Central memory CD4-positive, alpha-beta T cell (primary cell): ENCODE results near the gene SLC6A9.
A peak's percentile ranks its signal among the peaks of the same experiment; 100 is the strongest.

Source experiments
- DNase-seq: peaks from one replicate; pipeline ENCODE4 v3.0.0; 2022

SLC6A9 gene

DNA sequence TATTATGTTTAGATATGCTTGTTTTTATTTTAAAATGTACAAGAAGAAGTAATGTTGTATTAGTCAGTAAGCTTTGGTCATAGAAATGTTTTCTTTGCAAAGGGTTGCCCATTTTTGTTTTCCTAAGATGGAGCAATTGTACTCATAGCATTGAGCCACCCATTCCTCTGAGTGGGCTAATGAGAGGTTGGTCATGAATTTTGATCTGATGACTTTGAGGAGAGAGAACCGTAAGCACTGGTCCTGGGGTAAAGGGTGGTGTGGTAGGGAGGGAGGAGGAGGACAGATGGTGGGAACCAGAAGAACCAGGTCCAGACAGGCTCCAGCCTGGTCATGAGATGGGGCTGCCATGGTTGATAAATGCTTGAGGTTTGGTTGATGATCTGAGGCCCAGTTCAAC lies 15.9 kb upstream of the SLC6A9 start:
- no peak for DNase-seq

DNA sequence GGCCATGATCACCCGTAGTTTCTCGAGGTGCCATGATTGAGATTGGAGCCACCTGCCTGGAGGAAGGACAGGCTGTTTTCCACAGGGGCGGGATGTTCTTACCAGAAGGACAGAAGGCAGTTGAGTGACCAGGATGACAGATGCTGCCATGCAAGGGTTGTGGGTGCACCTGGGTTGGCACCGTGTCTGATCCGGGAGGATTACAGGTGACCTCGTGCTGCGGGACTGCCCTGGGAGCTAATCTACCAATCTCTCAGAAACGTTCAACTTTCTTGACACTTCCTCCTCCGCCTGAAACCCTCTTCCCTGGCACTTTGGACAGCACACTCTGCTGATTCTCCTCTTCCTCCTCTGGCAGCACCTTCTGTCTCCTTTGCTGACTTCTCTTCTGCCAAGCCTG lies 13.8 kb upstream of the SLC6A9 start:
- no peak for DNase-seq

DNA sequence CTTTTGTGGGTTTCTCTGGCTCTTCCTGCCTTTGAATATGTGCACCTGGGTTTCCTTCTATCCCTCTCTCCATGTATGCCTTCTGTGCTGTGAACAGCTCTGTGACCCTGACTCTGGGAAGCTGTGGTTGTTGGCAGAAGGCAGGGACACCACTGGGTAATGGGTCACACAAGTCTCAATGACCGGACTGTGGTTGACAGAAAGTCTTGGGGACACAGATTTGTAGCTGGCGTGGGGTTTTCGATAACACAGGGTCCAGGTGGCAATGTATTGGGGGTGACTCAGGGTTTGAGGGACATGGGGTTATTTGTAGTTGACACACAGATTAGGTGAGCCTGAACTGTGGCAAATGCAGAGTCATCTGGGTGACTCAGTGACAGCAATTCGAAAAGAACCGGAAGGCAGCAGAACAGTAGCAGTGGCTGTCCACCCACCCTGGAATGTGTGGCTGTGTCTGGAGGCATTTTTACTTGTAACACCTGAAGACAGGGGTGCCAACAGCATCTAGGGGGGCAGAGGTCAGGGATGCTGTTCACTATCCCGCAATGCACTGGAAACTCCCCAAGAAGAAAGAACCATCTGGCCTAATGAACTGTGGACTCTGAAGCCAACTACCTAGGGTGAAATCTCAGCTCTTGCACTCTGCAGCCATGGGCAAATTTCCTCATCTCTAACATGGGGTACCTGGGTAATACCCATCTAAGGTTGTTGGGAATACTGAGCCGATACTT lies 13.0 kb upstream of the SLC6A9 start:
- no peak for DNase-seq

DNA sequence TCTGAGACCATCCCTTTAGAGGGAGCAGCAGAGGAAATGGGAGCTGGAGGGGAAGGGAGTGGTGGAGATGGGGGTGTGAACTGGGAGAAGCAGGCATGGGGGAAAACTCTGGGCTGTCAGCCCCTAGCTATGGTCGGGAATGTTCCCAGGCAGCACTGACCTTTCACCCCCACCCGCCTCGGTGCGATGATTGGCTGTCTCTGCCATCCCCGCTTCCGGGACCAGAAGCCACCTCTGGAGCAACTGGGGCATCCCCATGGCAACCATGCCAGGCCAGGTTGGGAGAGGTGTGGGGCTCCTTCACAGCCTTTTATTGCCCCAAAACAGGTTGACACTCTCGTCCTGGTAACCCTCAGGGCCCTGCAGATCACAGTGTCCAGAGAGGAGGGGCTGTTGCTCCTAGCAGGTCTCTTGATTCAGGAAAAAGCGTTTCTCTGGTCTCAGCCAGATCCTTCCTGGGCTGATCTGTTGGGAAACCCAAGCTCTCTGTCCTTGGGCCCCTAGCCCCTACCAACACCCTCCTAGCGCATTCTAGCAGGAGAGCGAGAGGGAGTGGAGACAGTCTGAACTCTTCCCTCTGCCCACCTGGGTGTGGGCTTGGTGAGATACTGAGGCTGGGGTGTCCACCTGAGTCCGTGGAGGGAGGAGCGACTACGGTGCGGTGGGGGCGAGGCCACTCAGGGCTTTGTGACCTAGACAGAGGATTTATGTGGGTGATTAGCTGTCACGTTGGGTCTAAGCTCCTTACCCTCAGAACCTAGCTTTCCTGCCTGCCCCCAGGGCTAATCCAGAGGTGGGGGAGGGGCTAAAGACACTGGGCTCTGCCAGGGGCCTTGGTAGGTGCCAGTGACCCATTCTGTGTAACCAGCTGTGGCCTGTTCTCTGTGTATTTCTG lies 12.2 kb upstream of the SLC6A9 start:
- DNase-seq: no peak

DNA sequence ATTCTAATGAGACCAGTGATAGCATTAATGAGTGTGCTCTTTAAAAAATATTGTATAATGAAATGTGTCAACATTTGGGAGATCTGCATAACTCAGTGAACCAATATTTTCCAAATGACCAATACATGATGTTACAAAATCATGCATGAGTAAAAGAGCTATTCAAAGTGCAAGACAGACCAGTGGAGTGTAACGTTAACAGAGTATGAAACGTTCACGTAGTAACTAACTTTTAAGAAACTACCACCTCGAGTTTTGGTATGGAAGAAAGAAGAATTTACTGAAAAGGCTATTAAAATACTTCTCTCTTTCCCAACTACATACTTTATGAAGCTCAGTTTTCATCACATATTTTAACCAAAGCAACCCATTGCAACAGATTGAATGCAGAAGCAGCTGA lies 9.6 kb upstream of the SLC6A9 start:
- no peak for DNase-seq

DNA sequence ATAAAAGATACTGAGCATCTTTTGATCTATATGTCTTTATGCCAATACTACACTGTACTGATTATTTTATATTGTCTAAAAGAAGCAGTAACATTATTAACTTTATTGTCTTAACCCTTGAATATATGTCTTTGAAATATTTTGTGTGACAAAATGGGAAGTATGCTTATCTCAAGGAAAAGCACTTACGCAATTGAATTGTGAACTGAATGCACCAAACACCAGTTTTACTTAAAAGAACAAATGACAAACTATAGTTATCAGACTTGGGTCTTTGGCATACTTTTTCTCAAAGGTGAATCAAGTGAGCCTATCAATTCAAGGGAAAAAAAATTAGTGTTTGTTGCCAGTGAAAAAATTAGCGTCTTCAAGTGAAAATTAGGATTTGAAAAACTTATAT lies 9.2 kb upstream of the SLC6A9 start:
- DNase-seq: no peak

DNA sequence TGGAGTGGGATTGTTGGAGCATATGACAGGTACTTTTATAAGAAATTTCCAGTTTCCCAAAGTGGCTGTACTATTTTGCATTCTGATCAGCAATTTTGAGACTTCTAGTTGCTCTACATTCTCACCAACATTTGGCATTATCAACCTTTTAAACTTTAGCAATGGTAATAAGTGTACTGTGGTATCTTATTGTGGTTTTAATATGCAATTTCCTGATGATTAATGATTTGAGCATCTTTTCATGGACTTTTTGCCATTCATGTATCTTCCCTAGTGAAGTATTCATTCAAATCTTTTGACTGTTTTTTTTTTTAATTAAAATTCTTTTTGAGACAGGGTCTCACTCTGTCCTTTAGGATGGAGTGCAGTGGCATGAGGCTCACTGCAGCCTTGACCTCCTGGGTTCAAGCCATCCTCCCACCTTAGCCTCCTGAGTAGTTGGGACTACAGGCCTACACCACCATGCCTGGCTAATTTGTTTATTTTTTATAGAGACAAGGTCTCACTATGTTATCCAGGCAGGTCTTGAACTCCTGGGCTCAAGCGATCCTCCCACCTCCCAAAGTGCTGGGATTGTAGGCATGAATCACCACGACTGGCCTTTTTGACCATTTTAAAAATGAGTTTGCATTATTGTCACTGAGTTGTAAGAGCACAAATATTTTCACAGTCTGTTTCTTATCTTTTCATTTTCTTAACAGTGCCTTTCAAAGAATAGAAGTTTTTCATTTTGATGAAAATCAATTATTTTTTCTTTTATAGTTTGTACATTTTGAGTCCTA lies 7.8 kb upstream of the SLC6A9 start:
- DNase-seq: no peak

DNA sequence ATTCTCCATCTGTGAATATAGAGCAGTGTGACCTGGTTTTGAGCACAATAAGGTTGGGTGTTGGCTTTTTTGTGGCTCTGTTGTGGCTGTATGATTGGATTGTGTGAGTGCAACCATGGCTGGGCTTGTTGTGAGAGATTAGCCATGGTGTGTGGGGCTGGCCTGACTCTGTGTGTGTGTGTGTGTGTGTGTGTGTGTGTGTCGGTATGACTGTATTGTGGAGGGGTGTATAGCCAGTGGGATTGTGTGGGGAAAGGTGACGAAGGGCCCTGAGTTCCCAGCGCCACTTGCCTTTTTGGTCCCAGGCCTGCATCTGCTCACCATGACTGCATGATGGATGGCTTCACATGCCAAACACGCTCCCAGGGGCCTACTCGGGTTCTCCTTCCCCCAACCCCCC lies 5.9 kb upstream of the SLC6A9 start:
- DNase-seq: no peak

DNA sequence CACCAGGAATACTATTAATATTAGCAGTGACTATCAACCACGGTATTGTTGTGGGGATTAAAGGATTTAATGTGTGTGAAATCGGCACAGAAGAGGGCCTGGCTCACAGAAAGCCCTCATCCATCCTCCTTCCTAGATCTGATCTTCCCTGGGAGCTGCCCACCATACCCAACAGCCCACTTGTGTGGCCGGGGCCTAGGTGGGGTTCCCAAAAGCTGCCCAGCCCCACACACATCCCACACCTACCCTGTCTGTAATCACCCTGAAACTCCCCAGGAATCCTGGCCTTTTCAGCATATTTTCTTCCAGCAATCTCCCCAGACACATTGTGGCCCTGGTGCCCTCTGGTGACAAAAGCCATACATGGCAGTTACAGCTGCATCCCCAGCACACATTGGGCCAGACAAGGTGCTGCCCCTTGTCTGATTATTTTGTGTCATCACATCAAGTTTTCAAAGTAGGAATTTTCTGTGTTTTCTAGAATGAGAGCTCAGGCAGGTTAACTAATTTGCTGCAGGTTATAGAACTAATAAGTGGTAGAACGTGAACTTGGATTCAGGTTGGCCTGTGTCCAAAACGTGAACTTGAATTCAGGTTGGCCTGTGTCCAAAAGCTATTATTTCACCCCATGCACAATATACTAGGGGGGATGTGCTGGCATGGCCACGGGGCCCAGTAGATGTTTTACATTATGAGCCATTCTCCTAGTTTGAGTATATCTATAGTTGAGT lies 5.3 kb upstream of the SLC6A9 start:
- DNase-seq: peak; percentile 49

DNA sequence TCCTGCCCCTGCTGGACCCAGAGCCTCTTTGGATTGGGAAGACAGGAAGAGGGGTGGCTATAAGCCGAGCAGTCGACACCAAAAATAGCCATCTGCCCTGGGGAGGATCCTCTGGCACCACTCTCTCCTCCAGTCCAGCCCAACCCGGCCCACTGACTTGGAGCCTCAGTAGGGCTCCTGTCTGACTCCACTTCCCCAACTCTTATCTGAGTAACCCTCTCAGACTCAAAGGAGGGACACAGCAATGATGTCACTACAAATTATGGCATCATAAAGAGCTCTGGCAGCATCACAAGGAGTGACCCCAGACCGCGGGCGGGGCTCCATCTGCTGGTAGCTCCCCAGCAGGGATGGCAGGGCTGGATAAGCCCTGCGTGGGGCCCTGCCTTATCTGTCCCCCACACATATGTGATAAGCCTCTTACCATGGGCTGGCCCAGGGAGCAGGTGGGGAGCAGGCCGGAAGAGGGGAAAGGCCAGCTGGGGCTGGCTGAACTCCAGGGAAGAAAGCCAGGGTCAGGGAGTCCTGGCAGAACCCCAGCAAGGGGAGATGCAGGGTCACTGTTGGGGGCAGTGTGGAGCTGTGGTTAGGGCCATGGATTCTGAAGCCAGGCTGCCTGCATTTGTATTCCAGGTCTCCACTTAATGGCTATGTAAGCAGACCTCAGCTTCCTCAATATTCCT lies 4.6 kb upstream of the SLC6A9 start:
- no peak for DNase-seq

DNA sequence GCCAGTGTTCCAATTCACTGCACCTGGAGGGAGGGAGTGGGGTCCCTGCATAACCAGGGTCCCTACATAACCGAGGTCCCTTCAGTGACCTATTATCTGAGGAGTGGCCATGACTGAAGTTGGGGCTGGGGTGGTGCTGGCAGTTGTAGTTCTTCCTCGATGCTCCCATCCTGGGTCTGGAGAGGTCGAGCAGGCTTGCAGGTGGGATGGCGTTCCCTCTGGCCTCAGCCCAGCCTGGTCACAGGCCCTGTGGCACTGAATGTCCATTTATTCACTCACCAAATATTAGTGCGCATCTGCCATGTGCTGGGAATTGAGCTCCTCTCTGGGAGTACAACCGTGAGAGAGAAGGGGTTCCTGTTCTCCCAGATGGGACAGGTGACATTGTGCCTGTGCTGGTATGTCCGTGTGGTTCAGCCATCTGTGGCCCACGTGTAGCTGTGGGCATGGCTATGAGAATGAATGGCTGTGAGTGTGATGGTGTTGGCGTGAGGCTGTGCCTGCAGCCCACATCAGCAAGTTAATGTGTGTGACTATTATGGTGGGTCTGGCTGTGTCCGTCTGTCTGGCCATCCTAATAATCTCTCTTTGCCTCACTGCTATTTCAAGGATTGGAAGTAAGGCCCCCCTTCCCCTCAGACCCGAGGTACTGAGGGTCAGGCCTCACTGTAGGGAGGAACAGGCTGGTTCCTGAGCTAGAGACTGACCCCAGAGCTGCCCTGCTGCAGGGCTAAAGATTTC lies 3.9 kb upstream of the SLC6A9 start:
- no peak for DNase-seq

DNA sequence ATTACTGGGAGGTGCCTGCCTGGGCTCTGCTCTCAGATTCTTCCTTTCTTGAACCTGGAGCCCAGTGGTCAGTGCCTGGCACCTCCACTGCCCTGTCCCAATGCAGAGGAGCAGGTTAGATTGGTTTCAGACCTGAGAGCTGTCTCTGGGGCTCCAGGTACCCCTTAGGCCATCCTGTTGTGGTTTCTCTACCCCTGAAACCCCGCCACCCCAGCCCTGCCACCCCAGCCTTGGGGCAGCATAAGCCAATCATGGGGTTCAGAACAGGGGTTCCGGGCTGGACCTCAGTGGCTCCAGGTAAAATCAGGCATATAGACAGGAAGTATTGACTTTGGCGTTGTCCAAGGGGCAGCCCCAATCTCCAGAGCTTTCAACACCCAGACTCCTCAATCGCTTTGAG lies 3.2 kb upstream of the SLC6A9 start:
- no peak for DNase-seq

DNA sequence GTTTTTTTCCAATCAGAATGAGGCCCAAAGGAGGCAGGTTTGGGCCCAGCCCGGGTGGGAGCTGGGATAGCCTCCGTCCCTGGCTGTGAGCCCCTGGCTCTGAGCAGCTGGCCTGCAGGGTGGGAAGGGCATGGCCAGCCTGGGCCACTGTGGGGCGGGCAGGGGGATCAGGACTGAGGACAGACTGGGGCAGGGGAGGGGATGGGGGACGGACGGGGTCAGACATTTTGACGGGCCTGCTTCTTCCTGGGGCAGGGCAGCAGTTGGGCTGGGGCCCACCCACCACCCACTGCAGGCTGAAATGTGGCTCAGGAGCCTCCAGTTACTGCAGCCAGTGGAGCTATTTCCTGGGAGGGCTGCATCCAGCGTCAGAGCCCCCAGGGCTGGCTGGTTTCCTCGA lies 2.5 kb upstream of the SLC6A9 start:
- no peak for DNase-seq

DNA sequence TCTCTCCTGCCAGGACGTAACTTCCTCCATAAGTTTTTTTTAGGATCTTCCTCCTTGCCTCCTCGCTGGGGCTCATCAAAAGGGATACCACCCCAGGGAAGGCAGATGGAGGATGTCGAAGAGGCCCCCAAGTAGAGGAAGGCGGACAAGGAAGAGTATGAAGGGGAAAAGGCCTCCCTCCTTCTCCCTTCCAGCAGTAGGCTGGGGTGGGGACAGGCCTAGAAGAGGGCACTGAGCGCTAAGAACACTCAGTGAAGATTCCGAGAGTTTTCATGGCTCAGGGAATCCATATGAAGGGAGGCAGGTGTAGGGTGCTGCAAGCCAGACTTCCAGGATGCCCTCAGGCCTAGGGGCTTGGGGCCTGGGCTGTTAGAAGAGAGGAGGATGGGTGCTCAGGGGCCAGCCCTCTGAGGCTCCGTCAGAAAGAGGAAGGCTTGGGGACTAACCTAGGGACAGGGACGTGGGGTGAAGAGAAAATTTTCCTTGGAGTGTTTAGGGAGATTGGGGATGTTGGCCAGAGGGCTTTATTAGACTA lies 1.8 kb upstream of the SLC6A9 start:
- DNase-seq: no peak

DNA sequence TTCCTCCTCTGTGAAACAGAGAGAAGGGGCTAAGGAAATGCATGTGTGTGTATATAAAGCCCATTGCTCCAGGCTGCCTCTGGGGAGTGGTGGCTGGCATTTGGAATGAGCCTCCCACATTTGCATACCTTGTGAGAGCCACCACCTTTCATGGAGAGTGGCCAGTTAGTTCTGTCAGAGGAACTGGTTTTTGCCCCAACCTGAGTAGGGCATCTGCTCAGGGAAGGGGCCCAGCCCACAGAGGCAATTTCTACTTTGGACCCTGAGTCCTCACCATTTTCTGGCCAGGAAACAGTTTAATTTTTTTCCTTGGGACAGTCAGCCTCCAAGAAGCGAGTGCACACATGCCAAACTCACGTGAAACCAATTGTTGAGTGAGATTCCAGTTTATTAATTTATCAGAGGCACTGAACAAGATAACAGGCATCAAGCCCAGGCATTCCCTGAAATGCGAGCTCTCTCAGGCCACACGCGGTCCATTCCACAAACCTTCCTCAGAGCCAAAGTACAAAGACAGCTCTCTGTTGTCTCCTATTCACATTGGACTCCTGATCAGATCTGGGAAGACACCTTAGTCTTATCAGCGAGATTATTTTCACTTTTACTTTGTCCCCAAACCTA lies 1.0 kb upstream of the SLC6A9 start:
- no peak for DNase-seq

DNA sequence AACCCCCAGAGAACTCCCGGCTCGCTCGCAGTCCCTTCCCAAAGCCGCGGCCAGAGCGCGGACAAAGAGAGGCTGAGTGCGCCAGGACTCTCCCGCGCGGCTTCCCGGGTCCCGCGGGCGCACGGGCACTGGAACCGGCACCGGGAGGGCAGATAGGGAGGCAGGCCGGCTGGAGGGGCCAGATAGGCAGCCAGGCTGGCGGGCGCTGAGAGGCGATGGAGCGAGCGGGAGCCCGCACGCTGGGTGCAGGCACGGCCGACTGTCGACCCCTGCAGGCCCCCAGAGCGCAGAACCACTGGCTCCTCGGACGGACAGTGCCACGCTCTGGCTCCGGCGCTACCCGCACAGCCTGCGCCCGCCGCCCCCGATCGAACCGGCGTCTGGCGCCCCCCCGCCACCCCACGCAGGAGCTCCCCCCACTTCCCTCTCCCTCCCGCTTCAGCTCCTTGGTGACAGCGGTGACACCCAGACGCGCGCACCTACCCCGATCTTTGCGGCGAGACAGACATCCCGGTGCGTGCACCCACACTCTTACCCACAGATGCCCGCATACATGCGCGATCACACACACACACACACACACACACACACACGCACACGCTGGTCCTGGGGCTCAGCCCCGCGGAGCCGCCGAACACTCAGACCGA lies 534 bp downstream of the SLC6A9 start:
- peak; percentile 63 for DNase-seq

DNA sequence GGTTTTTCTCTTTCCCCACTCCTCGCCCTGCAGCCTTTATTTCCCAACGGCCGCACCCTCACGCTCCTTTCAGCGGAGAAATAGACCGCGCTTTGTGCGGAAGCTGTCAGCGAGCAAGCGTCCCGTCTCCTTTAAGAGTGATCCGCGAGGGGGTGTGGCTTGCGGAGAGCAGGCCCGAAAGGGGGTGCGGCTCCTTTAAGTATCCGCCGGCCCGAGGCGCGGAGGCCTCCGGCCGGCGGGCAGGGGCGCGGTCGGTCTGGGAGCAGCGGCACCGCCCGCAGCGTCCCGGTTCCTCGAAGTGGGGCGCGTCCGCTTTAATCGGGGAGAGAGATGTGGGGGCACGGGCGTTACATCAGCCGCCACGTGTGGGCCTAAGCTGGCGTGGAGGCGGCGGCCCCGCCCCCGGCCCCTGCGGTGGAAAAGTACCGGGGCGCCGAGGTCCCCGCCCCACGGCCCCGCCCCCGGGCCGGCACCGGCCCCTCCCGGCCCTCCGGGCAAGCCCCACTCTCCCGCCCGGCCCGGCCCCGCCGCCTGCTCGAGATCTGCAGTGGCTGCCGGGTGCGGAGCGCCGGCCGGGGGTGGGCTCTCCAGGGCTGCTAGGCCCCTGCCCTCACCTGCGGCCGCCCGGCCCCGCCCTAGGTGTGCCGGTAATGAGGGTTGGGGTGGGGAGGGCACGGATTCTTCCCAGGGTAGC lies 1.2 kb downstream of the SLC6A9 start:
- peak; percentile 82 for DNase-seq

DNA sequence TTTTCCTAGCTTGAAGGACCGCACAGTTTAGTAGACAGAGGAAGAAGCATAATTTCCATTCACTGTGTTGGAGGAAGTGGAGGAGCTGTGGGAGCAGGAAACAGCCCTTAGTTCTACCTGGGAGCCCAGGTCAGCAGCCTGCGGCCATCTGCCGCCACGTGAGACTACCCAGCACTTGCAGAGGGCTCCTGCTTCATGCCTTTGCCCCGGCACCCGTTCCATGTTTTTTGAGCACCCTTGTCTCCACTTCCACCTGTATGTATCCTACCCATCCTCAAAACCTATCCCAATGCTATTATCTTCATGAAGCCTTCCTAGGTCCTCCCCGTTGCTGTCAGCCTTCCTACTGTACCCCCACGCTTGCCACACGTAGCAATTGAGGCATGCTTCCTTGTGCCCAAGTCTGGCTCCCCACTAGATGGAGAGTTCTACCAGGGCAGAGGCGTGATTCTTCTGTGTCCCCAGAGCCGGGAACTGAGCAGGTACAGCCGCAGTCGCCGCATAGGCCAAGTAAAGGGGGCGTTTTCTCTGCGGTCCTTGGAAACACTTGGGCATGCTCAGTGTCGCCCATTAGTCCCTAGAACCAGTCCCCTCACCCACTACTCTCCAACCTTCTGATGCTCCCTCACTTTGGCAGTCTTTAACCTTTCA lies 1.9 kb downstream of the SLC6A9 start:
- DNase-seq: no peak

DNA sequence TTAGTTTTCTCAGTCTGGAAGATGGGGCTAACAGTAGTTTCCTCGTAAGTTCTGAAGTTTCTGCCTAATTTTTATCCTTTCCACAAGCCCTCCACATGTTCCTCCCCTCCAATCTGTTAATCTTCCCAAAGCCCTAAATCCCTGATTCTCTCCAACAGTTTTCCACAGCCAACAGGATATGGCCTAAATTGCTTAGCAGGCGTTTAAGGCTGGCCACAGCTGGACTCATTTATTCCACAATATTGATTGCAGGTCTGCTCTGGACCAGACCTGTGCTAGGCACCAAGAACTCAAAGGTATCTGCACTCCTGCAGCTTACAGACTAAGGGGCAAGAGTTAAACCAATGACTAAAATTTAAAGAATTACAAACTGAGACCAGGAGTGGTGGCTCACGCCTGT lies 3.9 kb downstream of the SLC6A9 start:
- no peak for DNase-seq
